ENCODE results near the gene HDAC7. TPM values are rescaled to one million over a fixed set of nuclear protein-coding genes. Genes with fewer than 3 reads are reported as not detected.

HDAC7 gene
- total RNA-seq: 55.0 and 75.4 TPM in 2 replicates

- peak; percentile 89 for DNase-seq
Observed at GRCh38 chr12:47819896-47820630, at the start of gene HDAC7. Gene HDAC7, minus strand, starts transcription at chr12:47819903. Its CDS starts 118 bp downstream, at chr12:47819785.

GRCh38 chr12:47868552-47869031 lies 48.9 kb upstream of the HDAC7 start:
- DNase-seq: no peak

DNA sequence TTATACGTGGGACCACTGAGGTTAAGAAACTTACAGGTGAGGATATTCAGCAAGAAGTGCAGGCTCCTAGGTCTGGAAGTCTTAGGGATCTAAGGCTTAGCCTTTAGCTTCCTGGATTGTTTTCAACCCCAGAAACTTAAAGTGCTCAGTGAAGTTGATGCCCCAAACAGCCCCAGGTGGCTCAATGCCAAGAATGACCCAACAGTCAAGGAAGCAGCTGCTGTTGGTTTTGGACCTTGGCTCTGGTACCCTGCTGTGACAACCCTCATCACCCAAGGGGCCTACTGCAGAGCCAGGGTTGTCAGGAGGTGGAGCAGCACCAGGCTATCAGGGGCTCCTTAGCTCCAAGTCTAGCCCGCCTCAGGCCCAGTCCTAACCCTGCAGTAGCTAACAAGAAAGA lies 48.3 kb upstream of the HDAC7 start:
- peak; percentile 54 for DNase-seq

DNA sequence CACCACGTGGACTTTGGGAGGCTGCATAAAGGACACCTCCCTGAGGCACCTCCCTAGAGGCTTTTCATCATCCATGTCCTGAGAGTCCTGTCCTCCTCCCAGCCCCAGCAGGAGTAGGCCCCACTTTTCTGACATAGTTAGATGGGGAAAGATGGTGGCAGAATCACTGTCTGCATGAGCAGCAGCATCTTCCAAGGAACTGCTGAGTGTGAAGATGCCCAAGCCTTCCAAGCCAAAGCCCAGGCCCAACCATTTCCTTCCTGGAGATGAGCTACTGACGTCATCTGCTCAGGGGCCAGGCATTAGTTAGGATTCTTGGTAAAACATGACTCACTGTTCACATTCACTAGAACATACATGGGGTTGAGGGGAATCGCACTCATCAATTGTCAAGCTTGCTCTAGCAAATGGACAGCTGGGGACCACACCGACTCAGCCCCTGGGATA lies 47.8 kb upstream of the HDAC7 start:
- peak; percentile 81 for DNase-seq

DNA sequence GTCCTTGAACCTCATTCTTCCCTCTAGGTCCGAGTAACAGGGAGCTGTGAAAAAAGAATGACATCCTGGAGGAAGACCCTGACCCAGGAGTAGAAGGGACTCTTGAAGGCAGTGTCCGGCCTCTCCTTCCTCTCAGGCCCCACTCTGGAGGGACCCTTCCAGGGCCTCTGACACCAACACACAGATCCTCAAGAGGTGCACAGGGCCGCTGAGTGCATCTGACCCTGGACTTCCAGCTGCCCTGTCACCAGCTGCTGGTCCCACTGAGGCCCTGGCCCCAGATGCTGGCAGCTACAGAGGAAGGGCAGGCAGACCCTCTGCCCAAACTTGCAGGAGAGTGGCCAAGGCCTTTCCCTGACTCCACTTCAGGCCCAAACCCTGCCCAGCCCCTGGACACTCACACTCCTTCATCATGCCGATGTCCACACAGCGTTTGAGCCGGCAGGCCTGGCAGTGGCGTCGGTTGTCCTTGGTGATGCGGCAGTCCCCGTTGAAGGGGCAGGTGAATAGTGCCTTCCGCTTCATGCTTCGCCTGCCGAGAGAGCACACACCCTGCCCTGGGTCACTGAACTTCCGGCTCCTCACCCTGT lies 45.0 kb upstream of the HDAC7 start:
- DNase-seq: no peak

DNA sequence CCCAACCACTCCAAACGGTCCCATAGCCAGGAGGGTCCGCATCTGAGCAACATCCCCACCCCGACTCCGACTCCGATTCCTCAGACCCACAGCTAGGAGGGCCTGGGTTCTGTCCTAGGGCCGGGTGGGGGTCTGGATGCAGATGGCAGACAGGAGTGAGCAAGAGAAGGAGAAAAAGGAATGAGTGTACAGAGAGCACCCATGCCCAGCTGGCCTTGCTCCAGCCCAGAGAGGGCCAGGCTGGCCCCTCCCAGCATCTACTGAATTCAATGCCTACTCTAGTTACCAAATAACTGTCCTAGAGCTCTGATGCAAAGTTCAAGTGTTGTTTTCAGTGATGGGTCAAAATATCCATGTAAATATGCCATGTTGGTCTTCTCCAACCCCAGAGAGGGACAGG lies 44.3 kb upstream of the HDAC7 start:
- DNase-seq: no peak

DNA sequence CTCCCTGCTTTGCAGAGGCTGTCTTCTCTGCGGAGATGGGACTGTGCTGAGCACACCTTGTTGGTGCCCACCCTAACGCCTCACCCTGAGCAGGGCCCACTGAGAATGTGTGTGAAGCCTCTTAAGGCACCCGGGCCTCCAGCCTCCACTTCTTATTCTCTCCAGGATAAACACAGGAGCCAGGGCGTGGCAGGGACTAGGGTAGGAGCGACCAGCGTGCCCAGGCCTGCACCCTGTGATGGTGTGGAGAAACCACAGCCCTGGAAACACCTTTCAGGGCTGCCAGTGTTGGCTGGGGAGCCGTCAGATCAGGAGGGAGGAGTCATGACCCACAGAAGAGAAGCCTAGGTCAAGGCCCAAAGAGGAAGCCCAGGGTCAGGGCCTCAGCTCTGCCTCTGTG lies 43.8 kb upstream of the HDAC7 start:
- no peak for DNase-seq

DNA sequence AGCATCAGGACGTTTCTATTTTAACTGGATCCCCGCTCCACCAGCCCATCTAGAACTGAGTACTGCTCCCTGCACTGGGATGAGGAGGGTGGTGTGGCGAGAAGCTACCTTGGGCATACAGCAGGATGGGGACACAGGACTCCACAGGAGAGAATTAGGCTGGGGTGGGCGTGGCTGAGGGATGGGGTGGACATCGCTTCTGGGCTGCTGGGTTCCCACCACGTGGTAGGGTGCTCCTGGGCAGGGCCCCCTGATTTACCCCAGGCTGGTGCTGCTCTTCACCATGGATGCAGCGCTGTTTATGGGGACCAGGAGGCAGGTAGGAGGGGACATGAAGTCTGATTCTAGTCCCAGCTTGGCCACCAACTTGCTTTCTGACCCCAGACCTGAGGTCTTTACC lies 43.2 kb upstream of the HDAC7 start:
- no peak for DNase-seq

DNA sequence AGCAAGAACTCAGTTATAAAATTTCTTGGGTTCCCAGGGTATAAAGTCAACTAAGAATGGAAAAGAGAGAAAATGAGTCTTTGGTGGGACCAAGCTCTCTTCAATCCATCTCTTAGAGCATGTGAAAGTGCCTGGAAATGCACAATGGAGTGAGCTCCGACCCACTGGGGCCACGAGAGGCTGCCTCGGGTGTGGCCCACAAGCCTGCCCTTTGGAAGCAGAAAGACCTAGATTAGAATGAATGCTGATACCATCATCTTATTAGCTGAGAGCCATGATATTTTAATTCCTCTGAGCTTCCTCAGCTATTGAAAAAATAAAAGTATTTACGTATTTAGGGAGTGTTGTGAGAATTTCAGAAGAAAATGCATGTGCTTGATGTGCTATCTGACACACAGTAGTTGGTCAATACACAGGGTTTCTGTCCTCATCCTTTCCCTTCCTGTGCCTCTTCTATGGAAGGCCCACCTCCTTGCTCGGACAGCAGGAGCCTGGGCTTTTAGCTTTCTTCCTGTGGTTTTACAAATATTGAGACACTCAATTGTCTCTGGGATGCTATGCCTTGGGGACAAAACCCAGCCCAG lies 42.6 kb upstream of the HDAC7 start:
- DNase-seq: no peak

DNA sequence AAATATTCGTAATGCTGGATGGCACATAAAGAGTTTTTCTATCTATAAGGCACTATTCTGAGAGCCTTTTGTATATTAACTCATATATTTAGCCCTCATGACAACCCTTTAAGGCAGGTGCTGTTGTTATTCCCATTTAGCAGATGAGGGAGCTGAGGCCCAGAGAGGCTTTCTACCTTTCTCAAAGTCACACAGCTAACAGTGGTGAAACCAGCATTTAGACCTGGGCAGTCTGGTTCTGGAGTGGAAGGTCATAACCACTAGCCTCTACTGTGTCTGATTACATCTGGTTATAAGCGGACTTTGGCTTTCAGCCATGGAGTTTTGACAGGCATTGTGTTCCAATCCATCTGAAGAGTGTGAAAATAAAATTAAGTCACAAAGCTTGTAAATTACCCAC lies 41.2 kb upstream of the HDAC7 start:
- no peak for DNase-seq

DNA sequence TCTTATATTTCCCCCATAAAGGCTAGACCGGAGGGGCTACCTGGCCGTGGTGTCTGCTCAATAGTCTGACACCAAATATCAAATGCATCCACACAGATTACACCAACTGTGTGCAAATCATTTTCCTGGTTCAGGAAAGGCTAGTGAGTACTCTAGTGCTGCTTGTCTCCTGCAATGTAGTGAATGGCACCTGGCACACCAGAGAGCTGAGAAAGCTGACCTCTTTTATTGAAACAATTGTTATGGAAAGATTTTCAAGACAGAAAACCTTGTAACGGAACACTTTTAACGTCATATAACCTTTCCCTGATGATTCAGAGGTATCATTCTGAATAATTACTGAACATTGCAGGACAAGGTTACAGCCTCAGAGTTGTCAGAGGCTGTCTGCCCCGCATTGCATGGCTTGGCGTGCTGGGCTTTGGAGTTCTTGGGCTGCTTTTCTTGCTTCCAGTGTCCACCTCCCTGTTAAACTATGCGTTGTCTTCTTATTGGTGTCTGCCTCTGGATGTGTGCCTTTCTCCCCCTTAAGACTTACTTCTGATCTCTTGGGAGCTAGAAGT lies 40.7 kb upstream of the HDAC7 start:
- no peak for DNase-seq

DNA sequence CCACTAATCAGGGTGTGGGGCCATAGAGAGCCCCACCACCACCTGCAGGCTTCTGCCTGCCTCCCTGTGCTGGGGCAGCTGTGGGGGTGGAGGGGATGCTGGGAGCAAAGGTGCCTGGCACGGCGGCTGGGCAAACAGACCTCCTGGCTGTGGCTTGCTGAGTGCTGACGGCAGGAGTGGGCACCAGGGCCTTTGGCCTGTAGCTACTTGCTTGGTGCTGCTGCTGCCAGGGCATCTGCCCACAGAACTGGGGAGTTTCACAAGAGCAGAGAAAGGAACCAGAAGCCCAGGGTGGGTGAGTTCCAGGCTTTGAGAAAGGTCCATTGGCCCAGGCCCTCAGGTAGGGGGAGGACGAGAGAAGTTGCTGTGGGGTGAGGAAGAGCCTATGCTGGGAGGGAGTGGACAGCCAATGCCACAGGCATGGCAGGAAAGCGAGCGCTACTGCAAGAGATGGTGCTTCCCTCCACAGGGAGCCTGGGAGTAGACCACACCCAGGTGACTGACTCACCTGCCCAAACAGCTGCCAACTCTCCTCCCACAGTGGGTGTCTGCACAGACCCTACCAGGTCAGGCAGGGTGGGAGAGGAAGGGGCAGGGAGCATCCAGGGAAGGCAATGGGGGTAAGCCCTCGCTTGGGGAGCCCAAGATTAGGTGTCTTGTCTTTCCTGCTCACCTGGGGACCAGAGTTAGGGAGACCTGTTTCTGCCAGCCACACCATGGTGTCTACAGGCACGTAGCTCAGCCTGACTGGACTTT lies 39.0 kb upstream of the HDAC7 start:
- no peak for DNase-seq

DNA sequence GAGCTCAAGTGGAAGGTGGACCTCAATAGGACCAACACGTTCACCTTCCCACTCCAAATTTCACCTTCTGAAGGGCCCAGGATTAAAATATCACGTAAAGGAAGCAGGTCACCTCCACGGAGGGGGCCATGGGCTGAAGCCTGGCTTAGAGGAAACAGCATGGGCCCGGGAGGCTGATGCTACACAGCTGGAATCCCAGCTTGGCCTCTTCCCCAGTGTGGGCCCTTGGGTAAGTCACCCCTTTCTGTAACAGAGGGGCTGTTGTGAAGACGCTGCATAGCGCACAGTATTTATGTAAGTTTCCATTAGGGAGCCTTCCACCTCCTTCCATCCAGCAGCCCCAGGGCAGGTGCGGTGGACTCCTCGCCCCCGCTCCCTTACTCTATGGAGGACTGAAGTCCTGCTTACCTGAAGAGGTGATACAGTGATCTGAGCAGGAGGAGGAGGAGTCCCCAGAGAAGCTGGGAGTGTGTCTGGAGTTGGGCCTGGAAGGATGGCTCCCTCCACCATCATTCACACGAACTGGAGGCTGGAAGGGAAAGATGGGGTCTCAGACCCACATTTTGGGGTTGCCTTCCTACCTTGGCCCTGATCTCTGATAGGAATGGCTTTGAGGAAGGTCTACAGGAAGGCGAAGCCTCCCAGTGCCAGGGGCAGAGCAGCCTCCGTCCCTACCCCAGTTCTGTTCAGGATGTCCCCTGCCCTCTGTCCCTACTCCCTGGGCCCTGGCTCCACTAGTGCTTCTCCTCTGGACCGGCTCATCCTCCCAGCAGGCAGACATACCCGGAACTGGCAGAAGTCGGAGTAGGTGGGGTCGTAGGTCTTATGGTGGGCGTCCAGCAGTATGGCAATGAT lies 37.2 kb upstream of the HDAC7 start:
- DNase-seq: no peak

- DNase-seq: peak; percentile 24
Observed at GRCh38 chr12:47856094-47856493, 36.4 kb upstream of the HDAC7 start.

DNA sequence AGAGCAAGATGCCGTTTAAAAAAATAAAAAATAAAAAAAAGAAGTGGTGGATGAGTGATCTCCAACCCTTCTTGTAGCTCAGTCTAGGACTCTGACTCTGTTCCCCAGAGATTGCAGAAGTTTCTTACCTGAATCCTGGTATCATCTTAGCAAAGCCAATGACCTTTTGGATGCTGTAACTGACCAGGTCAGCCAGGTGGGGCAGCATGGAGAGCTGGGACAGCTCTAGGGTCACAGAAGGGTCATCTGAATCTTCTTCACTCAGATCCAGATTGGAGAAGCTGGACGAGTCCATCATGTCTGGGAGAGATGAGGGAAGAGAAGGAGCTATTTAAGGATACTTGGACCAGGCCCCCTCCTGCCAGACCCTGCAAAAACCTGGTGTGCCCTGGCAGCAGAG lies 35.8 kb upstream of the HDAC7 start:
- DNase-seq: no peak

DNA sequence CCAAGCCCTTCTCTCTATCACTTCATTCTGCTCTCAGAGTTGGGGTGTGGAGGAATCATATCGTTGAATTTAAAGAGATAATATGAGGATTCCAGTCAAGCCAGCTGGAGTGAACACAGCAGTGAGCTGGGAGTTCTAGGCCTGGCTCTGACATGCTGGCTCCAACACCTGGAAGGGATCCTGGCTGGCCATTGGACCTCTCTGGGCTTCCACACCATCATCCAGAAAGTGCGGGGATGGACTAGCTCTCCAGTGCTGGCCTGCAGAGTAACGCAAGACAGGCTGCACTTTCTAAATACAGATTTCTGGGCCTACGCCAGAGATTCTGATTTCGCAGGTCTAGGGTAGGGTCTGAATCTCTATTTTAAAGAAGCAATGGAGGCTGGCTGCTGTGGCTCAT lies 34.8 kb upstream of the HDAC7 start:
- no peak for DNase-seq

- DNase-seq: no peak
Observed at GRCh38 chr12:47852096-47852571, 32.4 kb upstream of the HDAC7 start.

DNA sequence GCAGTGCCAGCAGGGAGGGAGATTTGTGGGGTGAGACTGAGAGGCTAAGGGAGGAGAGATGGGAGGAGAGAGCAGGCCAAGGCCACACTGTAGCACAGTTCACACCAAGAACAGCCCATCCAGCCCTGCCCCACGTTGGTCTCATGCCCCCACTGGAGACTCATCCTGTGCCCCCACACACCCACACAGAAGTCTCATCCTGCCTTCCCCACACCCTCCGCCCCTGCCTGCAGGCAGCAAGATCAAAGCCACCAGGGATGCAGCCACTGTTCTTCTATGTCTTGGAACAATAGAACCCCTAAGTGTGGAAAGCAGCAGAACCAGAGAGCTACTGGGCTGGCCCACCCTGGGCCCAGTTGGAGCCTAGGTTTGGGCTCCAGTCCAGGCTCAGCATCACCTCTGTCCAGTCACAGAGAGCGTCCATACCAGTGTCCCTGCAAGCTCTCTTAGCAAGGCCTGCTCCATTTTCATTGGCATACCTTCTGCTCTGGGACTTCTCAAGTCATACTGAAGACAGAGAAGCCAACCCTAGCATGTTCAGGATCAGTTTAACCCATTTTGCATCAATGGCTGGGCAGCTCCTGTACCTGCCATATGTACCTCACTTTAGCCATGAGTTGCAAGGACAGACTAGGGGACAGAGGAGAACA lies 31.7 kb upstream of the HDAC7 start:
- DNase-seq: no peak

- no peak for DNase-seq
Observed at GRCh38 chr12:47850153-47851084, 30.7 kb upstream of the HDAC7 start.

DNA sequence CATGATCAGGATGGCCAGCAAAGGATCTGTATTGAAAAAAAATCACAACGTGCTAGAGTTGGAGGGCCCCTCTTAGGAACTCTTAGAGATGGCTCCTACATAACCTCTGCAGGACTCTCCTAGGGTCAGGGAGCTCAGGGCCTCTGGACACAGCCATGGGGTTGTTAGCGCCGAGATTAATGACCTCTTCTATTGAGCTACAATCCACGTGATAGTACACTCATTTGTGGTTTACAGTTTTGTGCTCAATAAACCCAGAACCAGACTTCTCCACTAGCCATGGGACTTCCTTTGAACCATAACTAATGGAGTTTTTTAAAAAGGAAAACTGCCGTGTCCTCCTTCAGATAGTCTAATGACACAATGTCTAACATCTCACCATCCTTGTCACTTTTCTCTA lies 29.6 kb upstream of the HDAC7 start:
- no peak for DNase-seq
